HG03108 (cell line): ENCODE measurements around the gene ARHGAP33.

Source experiments
- ATAC-seq: cut with Tn5 transposase; IDR thresholded peaks from one replicate; pipeline ENCODE4 v1.9.1; 2021; ENCODE audit warnings: moderate library complexity; ENCODE audit not compliant: unreplicated experiment

The ARHGAP33 gene

DNA sequence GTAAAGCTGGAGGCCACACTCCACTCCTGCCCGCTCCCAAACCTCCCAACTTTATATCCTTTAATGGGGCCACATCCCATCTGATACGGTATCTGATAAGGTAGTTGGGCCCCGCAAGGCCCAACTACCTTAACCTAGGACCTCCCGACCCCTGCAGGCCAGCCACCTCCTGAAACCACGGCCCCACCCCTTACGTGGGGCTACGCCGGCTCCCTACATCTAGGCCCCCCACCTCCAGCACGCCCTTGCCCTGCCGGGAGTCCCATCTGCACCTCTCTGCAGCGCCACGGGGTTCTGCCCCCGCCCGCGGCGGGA lies 35.3 kb upstream of the ARHGAP33 start:
- no peak for ATAC-seq

DNA sequence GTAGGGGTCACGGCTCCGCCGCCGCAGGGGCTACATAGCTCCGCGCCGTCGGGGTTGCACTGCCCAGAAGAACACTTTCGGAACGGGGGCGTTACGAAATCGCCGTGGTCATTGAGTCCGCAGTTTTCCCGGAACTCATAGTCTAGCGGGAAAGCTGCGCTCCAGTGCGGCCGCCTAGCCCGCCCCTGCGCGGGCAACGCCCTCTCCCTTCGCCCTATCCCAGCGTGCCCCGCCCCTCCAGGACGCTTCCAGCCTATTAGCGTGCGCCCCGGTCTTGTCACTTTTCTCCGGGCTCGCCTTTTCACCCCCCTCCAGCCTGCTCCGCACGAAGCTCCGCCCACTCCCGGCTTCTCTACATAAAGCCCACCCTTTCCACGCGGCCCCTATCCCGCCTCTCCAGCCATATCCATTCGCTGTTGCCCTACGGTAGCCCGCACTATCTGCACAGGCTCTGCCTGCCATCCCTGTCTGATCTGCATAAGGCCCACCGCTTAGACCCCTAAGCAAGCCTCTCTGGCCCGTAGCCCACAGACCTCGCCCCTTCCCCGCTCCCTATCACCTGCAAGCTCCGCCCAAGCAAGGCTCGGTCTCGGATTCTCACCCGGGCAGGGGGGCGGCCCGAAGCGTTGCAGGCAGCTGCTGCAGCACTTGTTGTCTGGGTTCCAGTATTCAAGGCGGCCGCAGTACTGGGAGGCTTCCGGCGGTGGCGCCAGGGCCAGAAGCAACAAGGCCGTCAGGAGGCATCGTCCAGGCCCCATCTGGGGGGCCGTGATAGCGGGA lies 34.8 kb upstream of the ARHGAP33 start:
- peak; percentile 49 for ATAC-seq

DNA sequence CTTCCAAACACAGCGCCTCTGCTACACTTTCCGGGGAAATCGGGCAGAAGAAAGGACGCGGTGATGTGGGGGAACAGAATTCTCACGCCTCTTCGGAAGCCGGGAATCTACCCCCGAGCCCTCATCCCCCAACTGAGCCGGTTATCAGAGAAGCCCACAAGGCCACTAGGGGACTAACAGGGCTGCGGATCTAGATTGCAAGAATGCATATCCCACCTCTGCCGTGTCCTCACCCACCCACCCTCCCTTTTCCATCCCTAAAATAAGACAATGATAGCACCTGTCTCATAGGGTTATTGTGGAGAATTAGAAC lies 34.2 kb upstream of the ARHGAP33 start:
- no peak for ATAC-seq

DNA sequence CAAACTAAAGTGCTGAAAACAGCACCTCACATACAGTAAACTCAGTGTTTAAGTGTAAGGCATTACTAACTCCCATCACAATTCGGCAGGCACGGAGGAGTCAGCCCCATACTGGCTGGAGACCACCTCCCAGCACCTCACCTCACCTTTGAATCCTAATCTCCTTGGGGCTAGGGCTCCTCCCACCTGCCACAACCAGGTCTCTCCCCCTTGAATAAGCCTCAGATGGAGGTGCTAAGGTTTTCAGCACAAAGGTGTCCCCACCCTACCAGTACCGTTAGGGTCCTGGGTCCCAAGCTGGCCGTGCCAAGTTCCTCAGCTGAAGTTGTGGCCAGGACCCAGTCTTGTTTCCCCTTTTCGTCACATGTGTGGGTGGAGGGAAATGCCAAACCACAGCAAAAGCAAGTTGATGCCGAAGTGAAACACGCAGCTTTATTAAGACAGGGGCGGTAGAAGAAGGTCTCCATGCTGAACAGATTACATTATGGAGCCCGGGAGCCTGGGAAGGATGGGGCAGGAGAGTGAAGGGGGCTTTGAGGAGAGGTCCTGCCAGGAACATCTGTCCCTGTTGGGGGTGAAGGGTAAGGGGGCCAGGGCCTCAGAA lies 33.1 kb upstream of the ARHGAP33 start, which contains the start of gene IGFLR1:
TSS of gene IGFLR1 (minus strand) at position 332 of the 604 bp plus-strand sequence. CDS start 1,272 bp downstream, outside the sequence.
- ATAC-seq, result no peak

DNA sequence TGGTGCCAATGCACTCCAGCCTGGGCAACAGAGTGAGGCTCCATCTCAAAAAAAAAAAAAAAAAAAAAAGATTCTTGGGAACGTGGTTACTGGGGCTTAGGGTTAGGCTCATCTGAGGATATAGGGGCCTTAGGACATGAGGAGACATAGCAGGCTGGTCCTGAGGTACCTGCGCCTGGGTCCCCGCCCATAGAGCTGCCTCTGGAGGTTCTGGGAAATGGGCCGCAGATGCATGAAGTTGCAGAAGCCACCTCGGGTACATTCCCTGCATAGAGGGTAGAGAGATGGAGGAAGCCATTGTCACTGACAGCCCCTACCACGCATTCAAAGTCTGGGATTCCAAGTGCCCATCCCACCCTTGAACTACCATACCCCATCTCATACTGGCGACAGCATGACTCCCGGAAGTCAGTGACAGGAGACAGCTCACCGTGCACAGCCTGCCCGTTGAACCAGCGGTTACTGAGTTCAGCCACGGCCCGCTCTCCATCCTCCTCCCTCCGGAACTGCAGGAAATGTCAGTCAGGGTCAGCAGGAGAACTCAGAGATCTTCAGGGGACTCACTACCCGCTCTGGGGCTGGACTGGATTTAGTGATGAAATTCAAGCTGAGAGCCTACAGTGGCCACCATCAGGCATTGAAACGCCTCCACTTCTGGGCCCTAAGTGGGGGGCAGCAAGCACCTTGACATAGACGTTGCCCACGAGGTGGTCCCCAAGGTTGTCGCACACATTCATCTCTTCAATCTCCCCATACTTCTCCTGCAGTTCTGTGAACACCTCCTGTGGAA lies 31.5 kb upstream of the ARHGAP33 start:
- ATAC-seq, result no peak

DNA sequence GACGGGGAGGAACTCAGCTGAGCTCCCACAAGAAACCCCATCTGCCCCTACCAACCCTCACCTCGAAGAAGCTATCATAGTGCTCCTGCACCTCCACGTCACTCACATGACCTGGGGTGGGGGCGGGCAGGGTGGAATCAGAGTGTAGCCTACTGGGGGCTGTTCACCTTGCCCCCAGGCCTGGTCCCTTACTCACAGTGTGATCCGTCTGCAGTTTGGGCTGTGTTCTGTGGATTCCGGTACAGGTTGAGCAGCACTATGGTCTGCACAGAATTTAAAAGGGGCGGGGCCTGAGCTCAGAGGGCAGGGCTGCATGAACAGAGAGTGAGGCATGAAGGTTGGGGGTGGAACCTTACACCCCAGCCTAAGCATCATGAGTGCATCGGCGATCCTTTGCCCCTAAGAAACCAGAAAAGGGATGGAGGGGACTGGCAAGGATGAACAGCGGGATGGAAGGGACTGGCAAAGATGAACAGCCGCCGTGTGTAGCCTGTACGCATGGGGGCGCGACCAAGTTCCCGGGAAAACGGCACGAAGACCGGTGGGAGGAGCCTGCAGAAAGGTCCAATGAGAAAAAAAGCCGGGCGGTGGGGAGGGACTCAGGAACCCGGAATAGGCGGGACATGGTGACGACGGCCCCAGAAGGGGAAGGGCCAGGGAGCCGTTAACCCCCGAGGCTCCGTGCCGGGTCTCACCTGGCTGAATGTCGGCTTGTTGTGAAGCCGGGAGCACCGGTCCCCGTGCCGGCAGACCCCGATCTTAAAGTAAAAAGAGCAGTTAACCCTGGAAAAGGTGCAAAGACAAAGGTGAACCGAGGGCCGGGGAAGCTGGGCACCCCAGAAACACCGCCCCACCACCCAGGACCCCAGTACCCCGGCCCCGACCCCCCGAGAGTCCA lies 30.7 kb upstream of the ARHGAP33 start:
- no peak for ATAC-seq

DNA sequence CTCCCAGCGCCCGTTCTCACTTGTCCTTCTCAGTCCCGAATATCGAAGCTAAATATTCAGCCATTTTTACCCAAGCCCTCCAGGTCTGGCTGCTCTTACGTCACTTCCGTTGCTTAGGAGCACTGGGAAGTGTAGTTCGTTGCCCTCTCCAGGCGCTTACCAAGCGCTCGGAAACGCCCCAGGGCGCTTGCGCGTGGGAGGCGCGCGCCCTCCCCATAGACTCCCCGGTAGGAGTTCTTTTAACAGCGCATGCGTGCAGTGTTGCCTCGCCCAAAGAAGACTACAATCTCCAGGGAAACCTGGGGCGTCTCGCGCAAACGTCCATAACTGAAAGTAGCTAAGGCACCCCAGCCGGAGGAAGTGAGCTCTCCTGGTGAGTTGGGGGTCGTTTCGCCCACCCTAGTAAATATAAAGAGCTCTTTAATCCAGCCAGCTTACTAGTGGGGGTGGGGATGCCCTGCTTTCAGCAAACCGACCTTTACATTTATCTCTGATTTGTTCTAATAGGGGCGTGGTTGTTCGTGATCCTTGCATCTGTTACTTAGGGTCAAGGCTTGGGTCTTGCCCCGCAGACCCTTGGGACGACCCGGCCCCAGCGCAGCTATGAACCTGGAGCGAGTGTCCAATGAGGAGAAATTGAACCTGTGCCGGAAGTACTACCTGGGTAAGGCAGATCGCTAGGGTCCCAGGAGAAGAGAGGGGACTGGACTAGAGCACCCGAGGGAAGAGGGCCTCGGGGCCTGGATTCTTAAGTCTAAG lies 29.9 kb upstream of the ARHGAP33 start, which contains the start of the genes PSENEN and U2AF1L4:
TSS of gene PSENEN (plus strand) at position 324 of the 759 bp plus-strand sequence. CDS start at position 604, 280 bp downstream.
TSS of gene U2AF1L4 (minus strand) at position 91 of the 759 bp plus-strand sequence. CDS start at position 64, 27 bp downstream.
- ATAC-seq, result peak; percentile 41

DNA sequence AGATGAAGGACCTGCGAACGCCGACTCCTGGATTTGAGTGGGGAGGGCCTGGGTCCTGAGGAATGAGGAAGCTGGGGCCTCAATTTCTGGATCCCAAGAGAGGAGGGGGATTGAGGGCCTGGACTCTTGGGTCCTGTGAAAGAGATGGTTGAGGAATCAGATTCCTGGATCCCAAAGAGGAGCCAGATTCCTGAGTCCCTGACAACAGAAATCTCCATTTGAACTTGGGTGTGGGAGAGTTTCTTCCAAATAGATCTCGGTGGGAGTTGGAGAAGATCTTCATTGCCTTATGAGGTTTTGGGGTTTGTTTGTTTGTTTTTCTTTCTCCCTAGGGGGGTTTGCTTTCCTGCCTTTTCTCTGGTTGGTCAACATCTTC lies 29.3 kb upstream of the ARHGAP33 start:
- no peak for ATAC-seq

DNA sequence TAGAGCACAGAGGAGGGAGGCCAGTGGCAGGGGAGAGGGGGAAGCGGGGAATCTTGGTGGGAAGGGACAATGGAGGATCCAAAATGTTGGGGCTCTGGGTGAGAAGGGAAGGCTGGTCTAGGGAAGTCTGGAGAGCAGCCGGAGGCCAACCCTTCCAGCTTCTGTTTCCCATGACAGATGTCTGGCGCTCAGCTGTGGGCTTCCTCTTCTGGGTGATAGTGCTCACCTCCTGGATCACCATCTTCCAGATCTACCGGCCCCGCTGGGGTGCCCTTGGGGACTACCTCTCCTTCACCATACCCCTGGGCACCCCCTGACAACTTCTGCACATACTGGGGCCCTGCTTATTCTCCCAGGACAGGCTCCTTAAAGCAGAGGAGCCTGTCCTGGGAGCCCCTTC lies 28.8 kb upstream of the ARHGAP33 start:
- no peak for ATAC-seq

DNA sequence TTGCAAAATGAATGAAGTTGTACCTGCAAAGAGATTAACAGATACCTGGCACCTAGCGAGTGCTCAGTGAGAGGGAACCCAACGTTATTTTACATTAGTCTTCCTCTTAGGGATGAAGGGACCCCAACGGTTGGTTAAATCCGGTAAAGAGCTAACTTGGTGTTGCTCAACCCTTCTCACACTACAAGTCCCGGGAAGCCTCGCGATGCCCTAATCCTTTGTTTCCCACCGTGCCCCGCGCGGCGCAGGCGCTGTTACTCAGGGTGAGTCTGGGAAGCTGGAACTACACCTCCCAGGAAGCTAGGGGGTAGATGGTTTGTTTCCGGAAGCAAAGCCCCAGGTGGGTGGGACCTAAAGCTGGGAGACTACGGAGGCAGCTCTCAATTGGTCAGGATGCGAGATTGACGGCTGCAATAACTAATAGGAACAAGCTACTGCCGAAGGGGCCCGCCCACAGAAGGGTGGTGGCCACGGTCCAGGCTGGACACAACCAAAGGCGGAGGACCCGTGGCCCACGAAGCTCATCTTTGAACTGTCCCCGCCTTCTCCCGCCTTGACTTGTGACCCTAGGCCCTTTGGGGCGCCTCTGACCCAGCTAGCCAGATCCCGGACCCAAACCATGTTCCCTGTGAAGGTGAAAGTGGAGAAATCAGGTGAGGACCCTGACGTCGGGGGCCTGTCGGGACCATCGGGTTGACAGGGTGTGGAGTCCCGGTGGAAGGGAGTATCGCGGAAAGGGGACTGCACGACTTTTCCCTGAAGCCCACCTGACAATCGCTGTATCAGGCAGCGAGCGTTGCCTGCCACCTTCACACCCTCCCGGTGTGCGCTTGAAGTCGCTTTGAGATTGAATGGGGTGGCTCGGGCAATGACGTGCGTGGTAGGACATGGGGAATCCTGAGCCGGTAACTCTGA lies 27.0 kb upstream of the ARHGAP33 start, which contains the start of gene LIN37:
TSS of gene LIN37 (plus strand) at position 471 of the 915 bp plus-strand sequence. CDS start at position 620, 149 bp downstream.
- ATAC-seq, result peak; percentile 74

DNA sequence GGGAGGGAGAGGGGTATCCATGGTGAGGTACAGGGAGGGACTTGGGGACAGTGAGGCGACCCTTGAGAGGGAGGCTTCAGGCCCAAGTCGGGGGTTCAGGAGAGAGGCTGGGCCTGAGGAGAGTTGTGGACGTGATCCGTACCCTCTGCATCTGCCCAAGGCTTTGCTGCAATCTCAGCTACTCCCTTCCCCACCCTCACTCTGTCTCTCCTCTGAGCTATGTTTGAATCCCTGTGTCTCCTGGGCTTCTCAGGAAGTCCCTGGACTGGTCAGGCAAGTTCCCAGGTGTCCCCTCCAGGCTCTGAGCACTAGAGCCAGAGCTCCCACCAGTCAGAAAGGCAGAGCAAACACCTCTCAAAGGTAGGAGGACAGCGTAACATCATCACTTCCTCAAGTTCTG lies 25.2 kb upstream of the ARHGAP33 start:
- no peak for ATAC-seq

DNA sequence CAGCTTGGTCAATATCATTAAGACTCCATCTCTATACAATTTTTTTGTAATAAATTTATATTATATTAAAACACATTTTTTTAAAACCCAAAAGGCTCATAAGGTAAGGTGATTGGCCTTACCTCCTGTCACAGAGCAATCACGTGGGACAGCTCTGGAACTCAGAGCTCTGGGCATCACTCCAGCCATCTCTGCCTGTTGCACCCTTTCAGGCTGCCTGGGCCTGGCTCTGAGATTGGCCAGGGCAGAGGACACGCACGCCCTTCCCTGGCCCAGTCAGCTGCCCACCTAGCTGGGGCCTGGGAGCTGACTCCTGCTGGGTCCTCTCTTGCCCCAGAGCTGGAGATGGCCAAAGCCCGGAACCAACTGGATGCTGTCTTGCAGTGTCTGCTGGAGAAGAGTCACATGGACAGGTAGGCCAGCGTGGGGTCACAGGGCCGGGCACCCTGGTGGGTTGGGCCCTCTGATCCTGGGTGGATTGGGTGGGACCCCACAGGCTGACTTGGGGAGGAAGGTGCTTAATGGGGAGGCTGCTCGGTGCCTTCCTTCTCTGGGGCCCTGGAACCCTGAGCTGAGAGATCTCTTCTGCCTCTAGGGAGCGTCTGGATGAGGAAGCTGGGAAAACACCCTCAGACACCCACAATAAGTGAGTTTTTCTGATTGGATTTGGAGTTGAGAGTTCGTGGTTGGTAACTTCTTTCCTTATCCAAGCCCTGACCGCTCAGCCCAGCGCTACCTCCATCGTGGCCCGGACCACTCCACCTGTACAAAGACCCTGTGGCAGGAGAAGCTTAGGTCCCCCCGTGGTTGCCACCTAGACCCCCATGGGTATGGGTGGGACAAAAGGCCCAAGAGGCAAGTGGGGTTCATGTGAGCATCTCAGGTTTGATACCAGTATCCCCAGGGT lies 23.3 kb upstream of the ARHGAP33 start:
- ATAC-seq, result no peak

DNA sequence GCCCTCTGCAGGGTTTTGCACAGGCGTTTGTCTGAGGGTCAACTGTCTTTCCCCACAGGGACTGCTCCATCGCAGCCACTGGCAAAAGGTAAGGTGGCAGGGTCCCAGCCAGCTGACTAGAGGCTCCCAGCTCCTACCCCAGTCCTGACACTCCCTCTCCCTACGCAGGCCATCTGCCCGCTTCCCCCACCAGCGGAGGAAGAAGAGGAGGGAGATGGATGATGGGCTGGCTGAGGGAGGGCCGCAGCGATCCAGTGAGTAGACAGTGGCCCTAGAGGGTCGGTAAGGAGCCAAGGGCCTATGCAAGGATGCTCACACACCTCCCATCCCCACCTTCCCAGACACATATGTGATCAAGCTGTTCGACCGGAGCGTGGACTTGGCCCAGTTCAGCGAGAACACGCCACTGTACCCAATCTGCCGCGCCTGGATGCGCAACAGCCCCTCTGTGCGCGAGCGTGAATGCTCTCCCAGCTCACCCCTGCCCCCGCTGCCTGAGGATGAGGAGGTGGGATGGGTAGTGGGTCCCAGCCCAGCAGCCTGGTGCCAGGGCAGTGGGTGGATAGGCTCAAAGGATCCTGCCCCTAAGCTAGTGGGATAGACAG lies 22.5 kb upstream of the ARHGAP33 start:
- ATAC-seq, result no peak

DNA sequence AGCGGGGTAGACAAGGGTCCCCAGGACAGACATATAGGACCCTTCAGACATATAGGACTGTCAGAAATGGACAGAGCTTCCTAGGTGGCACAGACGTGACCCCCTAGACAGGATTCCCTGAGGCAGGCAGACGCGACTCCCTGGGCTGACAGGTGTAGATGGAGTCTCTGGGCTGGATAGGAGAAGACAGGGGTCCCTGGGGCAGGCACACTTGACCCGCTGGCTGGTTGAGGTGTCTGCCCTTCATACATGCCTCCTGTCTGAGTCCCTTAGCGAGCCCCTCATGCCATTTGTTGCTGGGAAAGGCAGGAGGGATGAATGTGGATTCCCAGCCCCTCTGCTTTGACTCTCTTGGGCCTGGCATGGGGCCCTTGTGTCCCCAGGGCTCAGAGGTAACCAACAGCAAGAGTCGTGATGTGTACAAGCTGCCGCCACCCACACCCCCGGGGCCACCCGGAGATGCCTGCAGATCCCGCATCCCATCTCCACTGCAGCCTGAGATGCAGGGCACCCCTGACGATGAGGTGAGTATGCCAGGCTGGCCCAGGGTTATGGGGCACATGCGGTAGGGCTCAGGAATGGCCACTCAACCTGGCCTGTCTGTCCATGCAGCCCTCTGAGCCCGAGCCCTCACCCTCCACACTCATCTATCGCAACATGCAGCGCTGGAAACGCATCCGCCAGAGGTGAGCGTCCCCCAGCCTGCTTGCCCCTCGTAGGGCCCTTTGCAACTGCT lies 21.6 kb upstream of the ARHGAP33 start:
- no peak for ATAC-seq

DNA sequence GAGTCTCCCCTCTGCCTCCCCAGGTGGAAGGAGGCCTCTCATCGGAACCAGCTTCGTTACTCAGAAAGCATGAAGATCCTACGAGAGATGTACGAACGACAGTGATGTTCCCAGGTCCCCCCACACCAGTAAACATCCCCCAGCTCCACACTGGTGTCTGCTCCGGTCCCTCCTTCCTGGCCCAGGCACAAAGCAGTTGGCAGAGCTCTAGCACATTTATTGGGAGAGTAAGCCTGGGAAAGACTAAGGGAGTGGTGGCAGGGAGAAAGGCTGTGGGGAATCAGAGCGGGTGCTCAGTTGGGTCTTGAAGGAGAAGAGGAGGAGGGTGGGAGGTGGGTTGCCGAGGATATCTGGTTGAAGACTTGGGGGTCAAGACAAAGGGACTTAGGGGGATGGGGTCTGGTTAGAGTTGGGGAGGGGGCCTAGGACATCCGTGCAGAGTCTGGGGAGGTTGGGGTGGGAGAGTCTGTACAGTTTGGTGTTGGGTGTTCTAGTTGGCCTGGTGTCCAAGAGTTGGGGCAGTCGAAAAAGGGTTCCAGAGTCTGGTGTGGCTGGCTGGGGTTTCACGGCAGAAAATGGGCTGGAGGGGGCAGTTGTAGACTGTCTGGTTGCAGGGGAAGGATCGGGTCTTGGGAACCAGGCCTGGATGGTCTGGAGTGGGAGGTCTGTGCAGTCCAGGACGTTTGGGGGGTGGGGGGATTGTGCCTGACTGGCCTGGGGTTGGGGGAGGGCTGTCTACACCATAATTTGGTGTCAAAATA lies 20.8 kb upstream of the ARHGAP33 start:
- no peak for ATAC-seq

DNA sequence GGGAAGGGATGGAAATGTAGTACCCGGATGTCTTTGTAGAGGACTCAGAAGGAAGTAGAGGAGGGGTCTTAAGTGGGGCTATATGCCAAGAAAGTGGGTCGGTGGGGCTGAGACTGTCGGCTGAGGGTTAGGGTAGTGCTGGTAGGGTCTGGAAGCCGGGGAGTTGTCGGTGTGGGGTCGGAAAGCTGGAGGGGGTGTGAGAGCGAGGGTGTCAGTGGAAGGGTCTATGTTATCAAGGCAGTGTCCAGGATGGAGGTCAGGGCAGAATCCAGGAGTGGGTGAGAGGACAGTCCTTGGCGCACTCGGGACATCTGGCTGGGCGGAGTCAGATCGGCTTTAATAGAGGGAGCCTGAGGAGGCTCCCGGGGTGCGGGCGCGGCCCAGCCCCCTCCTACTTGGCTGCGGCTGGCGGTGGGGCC lies 20.2 kb upstream of the ARHGAP33 start:
- no peak for ATAC-seq
